K562 (cell line): ENCODE measurements around the gene CGREF1.

Experiments used
- CHD2 ChIP-seq: IDR thresholded peaks from 2 replicates; pipeline ENCODE4 v1.6.1; 2011; ENCODE audit warnings: low read depth, low read length
- CTCF ChIP-seq, 3 experiments: IDR thresholded peaks in 2 of 3; conservative IDR thresholded peaks in 1 of 3; 2 replicates each; pipeline ENCODE4 v1.5.1; 2011 to 2012; ENCODE audit warnings: low read length in 3 of 3, mild to moderate bottlenecking in 3 of 3, control low read depth in 2 of 3, improper control_type of control experiment in 1 of 3, inconsistent platforms in 1 of 3, low read depth in 1 of 3, mixed read lengths in 1 of 3, moderate library complexity in 1 of 3; ENCODE audit not compliant: insufficient read depth in 2 of 3
- E2F8 ChIP-seq: fragments of 450-650 bp; IDR thresholded peaks from 2 replicates; pipeline ENCODE4 v1.7.1; 2018; ENCODE audit warnings: mild to moderate bottlenecking, low read depth; ENCODE audit not compliant: partially characterized antibody
- ESRRB ChIP-seq: fragments of 250-450 bp; sonication (Bioruptor Pico); IDR thresholded peaks from 2 replicates; pipeline ENCODE4 v1.5.0; 2020; ENCODE audit warnings: mild to moderate bottlenecking, moderate library complexity, borderline replicate concordance
- FIP1L1 ChIP-seq: fragments of 200-400 bp; formaldehyde crosslinking; IDR thresholded peaks from 2 replicates; pipeline ENCODE4 v1.6.1; 2018; ENCODE audit warnings: mild to moderate bottlenecking, low read depth, low read length; ENCODE audit not compliant: poor library complexity, severe bottlenecking
- HMG20A ChIP-seq: fragments of 450-650 bp; formaldehyde crosslinking; conservative IDR thresholded peaks from 2 replicates; pipeline ENCODE4 v1.4.0; 2020; ENCODE audit warnings: mild to moderate bottlenecking, mixed read lengths
- IRF2 ChIP-seq: sonication (generic); formaldehyde crosslinking; IDR thresholded peaks from 2 replicates; pipeline ENCODE4 v1.8.1; 2022; ENCODE audit warnings: mild to moderate bottlenecking, missing genetic modification reagents
- KLF10 ChIP-seq: fragments of 250-450 bp; sonication (Bioruptor Pico); IDR thresholded peaks from 2 replicates; pipeline ENCODE4 v1.6.1; 2021; ENCODE audit warnings: matching md5 sums
- LEF1 ChIP-seq: fragments of 450-650 bp; IDR thresholded peaks from 2 replicates; pipeline ENCODE4 v1.6.1; 2016; ENCODE audit warnings: mild to moderate bottlenecking
- MTA3 ChIP-seq: fragments of 450-650 bp; formaldehyde crosslinking; IDR thresholded peaks from 2 replicates; pipeline ENCODE4 v1.6.1; 2017; ENCODE audit warnings: mild to moderate bottlenecking, borderline replicate concordance
- NONO ChIP-seq, 2 experiments: fragments of 200-400 bp in 1 of 2; fragments of 450-650 bp in 1 of 2; formaldehyde crosslinking in 1 of 2; IDR thresholded peaks; 2 replicates each; pipeline ENCODE4 v1.6.1; 2017; ENCODE audit warnings: low read depth in 2 of 2, mild to moderate bottlenecking in 2 of 2, moderate library complexity in 2 of 2, low read length in 1 of 2
- POLR2A ChIP-seq: fragments of 450-650 bp; conservative IDR thresholded peaks from 2 replicates; pipeline ENCODE4 v1.6.1; 2016
- PRDM10 ChIP-seq: fragments of 450-650 bp; IDR thresholded peaks from 2 replicates; pipeline ENCODE4 v1.6.1; 2018; ENCODE audit not compliant: partially characterized antibody
- YY1 ChIP-seq, 3 experiments: IDR thresholded peaks; 2 replicates each; pipeline ENCODE4 v1.6.1; 2011; ENCODE audit warnings: low read length in 2 of 3, mild to moderate bottlenecking in 2 of 3, moderate library complexity in 2 of 3, borderline replicate concordance in 1 of 3, control low read depth in 1 of 3, low read depth in 1 of 3; ENCODE audit not compliant: insufficient read depth in 3 of 3, insufficient replicate concordance in 2 of 3, control insufficient read depth in 1 of 3, insufficient read length in 1 of 3; ENCODE audit errors: extremely low read depth in 1 of 3

- no peak for TF ChIP-seq IRF2
- no peak for TF ChIP-seq HMG20A (CRISPR knock-in tag)
- no peak for TF ChIP-seq POLR2A
- TF ChIP-seq CTCF (IDR thresholded peaks at IDR 0.05 in 2 of 3, conservative IDR thresholded peaks at IDR 0.05 in 1 of 3; ENCODE audit: insufficient read depth in 2 of 3, low read depth in 1 of 3, low read length in 3 of 3): no peak
- TF ChIP-seq LEF1: no peak
- TF ChIP-seq YY1 (IDR thresholded peaks at IDR 0.05; ENCODE audit: borderline replicate concordance in 1 of 3, control insufficient read depth in 1 of 3, extremely low read depth in 1 of 3, insufficient read depth in 3 of 3, insufficient read length in 1 of 3, insufficient replicate concordance in 2 of 3, low read depth in 1 of 3, low read length in 2 of 3): no peak
- no peak for TF ChIP-seq KLF10 (CRISPR knock-in tag)
- TF ChIP-seq E2F8: no peak
- TF ChIP-seq CHD2: no peak
- no peak for TF ChIP-seq MTA3
- no peak for TF ChIP-seq ESRRB
- TF ChIP-seq NONO (IDR thresholded peaks at IDR 0.05; ENCODE audit: low read depth in 2 of 2, low read length in 1 of 2): no peak
- TF ChIP-seq PRDM10: no peak
- TF ChIP-seq FIP1L1: no peak
These were observed 30.0 kb upstream of the CGREF1 start, which contains the start of gene TCF23 for GRCh38 chr2:27148801-27149439.
